ENCODE data around the gene ITGAL. TPM values are rescaled to one million over a fixed set of nuclear protein-coding genes. Genes with fewer than 3 reads are reported as not detected.

The ITGAL gene
- total and polyA plus RNA-seq, 2 of the 8 experiments (the other 6 are each of a cell fraction or from before 2014, with no cell fraction given), result not detected

GRCh38 chr16:30571445-30572322, 99.1 kb downstream of the ITGAL start, which contains the start of gene ZNF688 (continued):
- no peak for TF ChIP-seq BCL11A (IDR thresholded peaks at IDR 0.05; ENCODE audit: low read depth in 2 of 2, low read length in 2 of 2)
- no peak for TF ChIP-seq JUND (IDR thresholded peaks at IDR 0.05; ENCODE audit: low read length)
- TF ChIP-seq USF2 (IDR thresholded peaks at IDR 0.05; ENCODE audit: low read length), result no peak
- no peak for TF ChIP-seq SP4 (IDR thresholded peaks at IDR 0.05; ENCODE audit: low read length)
- no peak for TF ChIP-seq SUZ12 (IDR thresholded peaks at IDR 0.05; ENCODE audit: low read length)
- peak; percentile 50; the same call in 1 of the 2 replicates for TF ChIP-seq SIX5 (IDR thresholded peaks at IDR 0.05; ENCODE audit: low read depth, low read length)
- TF ChIP-seq TCF12 (IDR thresholded peaks at IDR 0.05; ENCODE audit: low read depth, low read length), result no peak
- peak; percentile 97 for TF ChIP-seq SAP30 (IDR thresholded peaks at IDR 0.05; ENCODE audit: insufficient read depth, insufficient replicate concordance, low read length)
- TF ChIP-seq BRCA1 (IDR thresholded peaks at IDR 0.05; ENCODE audit: low read depth, low read length), result no peak
- TF ChIP-seq SIRT6 (IDR thresholded peaks at IDR 0.05; ENCODE audit: low read length), result no peak
- no peak for TF ChIP-seq RBBP5 (IDR thresholded peaks at IDR 0.05; ENCODE audit: borderline replicate concordance, low read depth, low read length)
- TF ChIP-seq MAFK (IDR thresholded peaks at IDR 0.05; ENCODE audit: low read depth, low read length), result no peak
- no peak for TF ChIP-seq JUN (IDR thresholded peaks at IDR 0.05; ENCODE audit: low read depth, low read length)
- TF ChIP-seq POLR2A (IDR thresholded peaks at IDR 0.05; ENCODE audit: control extremely low read depth in 1 of 2, low read depth in 2 of 2, low read length in 2 of 2), result peak; percentile 39 to 42
- no peak for TF ChIP-seq TEAD4 (IDR thresholded peaks at IDR 0.05; ENCODE audit: low read depth, low read length)
- TF ChIP-seq CTCF (IDR thresholded peaks at IDR 0.05; ENCODE audit: control extremely low read depth in 1 of 3, insufficient read depth in 1 of 3, low read depth in 1 of 3, low read length in 3 of 3), result no peak
- TF ChIP-seq HDAC6 (IDR thresholded peaks at IDR 0.05; ENCODE audit: low read depth, low read length), result no peak
- no peak; the same call in none of the 2 replicates for TF ChIP-seq CREB1 (IDR thresholded peaks at IDR 0.05)
- TF ChIP-seq POLR2AphosphoS5 (IDR thresholded peaks at IDR 0.05; ENCODE audit: low read depth, low read length), result 0 out of 2 replicates have a peak, but pooled peaks have one; percentile 10
- no peak; the same call in 1 of the 2 replicates for TF ChIP-seq PHF8 (conservative IDR thresholded peaks at IDR 0.05; ENCODE audit: low read depth, low read length)
